ENCODE data around the gene MBTD1.
"Not testable (repeated sequence)": the region's sequence is repeated elsewhere in the genome, so short reads cannot be mapped to it uniquely, and the experiment has no call there.

The MBTD1 gene

GRCh38 chr17:51259564-51260236 is at the start of gene MBTD1:
MBTD1 (minus strand) TSS chr17:51260049; CDS start chr17:51225161, 34,888 bp downstream.
- DNase-seq (ENCODE audit: low read depth in 2 of 2), result peak; percentile 88 to 89

GRCh38 chr17:51305182-51305581 is 45.3 kb upstream of the MBTD1 start:
- DNase-seq (ENCODE audit: low read depth in 2 of 2), result no peak

GRCh38 chr17:51299859-51300258 is 40.0 kb upstream of the MBTD1 start:
- DNase-seq (ENCODE audit: low read depth in 2 of 2), result no peak

GRCh38 chr17:51298508-51299371 is 38.9 kb upstream of the MBTD1 start:
- DNase-seq (ENCODE audit: low read depth in 2 of 2), result no peak

- not testable (repeated sequence) for DNase-seq (ENCODE audit: low read depth in 2 of 2)
Observed at GRCh38 chr17:51294338-51294737, 34.5 kb upstream of the MBTD1 start.

GRCh38 chr17:51289696-51290111 is 29.9 kb upstream of the MBTD1 start:
- DNase-seq (ENCODE audit: low read depth in 2 of 2), result no peak

- DNase-seq (ENCODE audit: low read depth in 2 of 2), result no peak
Observed at GRCh38 chr17:51287412-51287811, 27.6 kb upstream of the MBTD1 start.

- no peak for DNase-seq (ENCODE audit: low read depth in 2 of 2)
Observed at GRCh38 chr17:51279183-51279582, 19.3 kb upstream of the MBTD1 start.

GRCh38 chr17:51275381-51275780 is 15.5 kb upstream of the MBTD1 start:
- DNase-seq (ENCODE audit: low read depth in 2 of 2), result no peak

- no peak for DNase-seq (ENCODE audit: low read depth in 2 of 2)
Observed at GRCh38 chr17:51272812-51273211, 13.0 kb upstream of the MBTD1 start.

- no peak for DNase-seq (ENCODE audit: low read depth in 2 of 2)
Observed at GRCh38 chr17:51270636-51271035, 10.8 kb upstream of the MBTD1 start.

GRCh38 chr17:51269991-51270390 is 10.1 kb upstream of the MBTD1 start:
- DNase-seq (ENCODE audit: low read depth in 2 of 2), result no peak

GRCh38 chr17:51264466-51264865 is 4.6 kb upstream of the MBTD1 start:
- not testable (repeated sequence) for DNase-seq (ENCODE audit: low read depth in 2 of 2)

GRCh38 chr17:51263006-51263405 is 3.2 kb upstream of the MBTD1 start:
- DNase-seq (ENCODE audit: low read depth in 2 of 2), result no peak

- DNase-seq (ENCODE audit: low read depth in 2 of 2), result no peak
Observed at GRCh38 chr17:51261024-51261963, 1.4 kb upstream of the MBTD1 start.

GRCh38 chr17:51260237-51261023 is 581 bp upstream of the MBTD1 start, which contains the start of gene UTP18:
UTP18 (plus strand) TSS chr17:51260546; CDS start chr17:51260585, 39 bp downstream.
- DNase-seq (ENCODE audit: low read depth in 2 of 2), result peak; percentile 91 to 94

GRCh38 chr17:51258756-51259563 is 889 bp downstream of the MBTD1 start:
- no peak for DNase-seq (ENCODE audit: low read depth in 2 of 2)

- no peak for DNase-seq (ENCODE audit: low read depth in 2 of 2)
Observed at GRCh38 chr17:51257150-51258081, 2.4 kb downstream of the MBTD1 start.

- no peak for DNase-seq (ENCODE audit: low read depth in 2 of 2)
Observed at GRCh38 chr17:51256101-51256500, 3.7 kb downstream of the MBTD1 start.

All from stimulated activated CD8-positive, alpha-beta memory T cell treated with anti-CD3 and anti-CD28 coated beads, Interleukin-7, amount 100 ng/mL, for 1 hour (primary cell).